CD8-positive, alpha-beta memory T cell (primary cell): ENCODE measurements around the gene TNFRSF21. TPM values are rescaled to one million over a fixed set of nuclear protein-coding genes. Genes with fewer than 3 reads are reported as not detected.

Source experiments
- CTCF ChIA-PET: fragments of 350-600 bp; sonication (Branson Sonifier 250); formaldehyde crosslinking; loops from one replicate; lab custom pipeline; 2021; ENCODE audit warnings: antibody characterized with exemption; lab: Charles Lee
- POLR2A ChIA-PET: fragments of 350-600 bp; sonication (Branson Sonifier 250); formaldehyde crosslinking; loops from one replicate; lab custom pipeline; 2021; ENCODE audit warnings: antibody characterized with exemption; lab: Charles Lee
- DNase-seq, 5 donors: peaks; one replicate each; pipeline versions ENCODE4 v3.0.0 to v3.0.0-alpha.2; 2020 to 2022; ENCODE audit warnings: mixed read lengths in 1 of 5
- H3K27ac ChIP-seq: one replicate; pipeline ENCODE4 v1.7.0; 2013; ENCODE audit warnings: low read depth, mild to moderate bottlenecking, low read length, moderate library complexity
- H3K27me3 ChIP-seq: 2 replicates; pipeline ENCODE4 v1.7.0; 2013; ENCODE audit warnings: low read length, mild to moderate bottlenecking; ENCODE audit not compliant: insufficient read depth, poor library complexity, severe bottlenecking
- H3K36me3 ChIP-seq: 2 replicates; pipeline ENCODE4 v1.7.0; 2013; ENCODE audit warnings: mild to moderate bottlenecking, low read length, moderate library complexity; ENCODE audit not compliant: insufficient read depth
- H3K4me1 ChIP-seq: 2 replicates; pipeline ENCODE4 v1.7.0; 2013; ENCODE audit warnings: mild to moderate bottlenecking, low read length, moderate library complexity; ENCODE audit not compliant: insufficient read depth
- H3K4me3 ChIP-seq: 2 replicates; pipeline ENCODE4 v1.7.0; 2013; ENCODE audit warnings: mild to moderate bottlenecking, low read length
- H3K9me3 ChIP-seq: 2 replicates; pipeline ENCODE4 v1.7.0; 2013; ENCODE audit warnings: mild to moderate bottlenecking, low read length
- H3K27ac Mint-ChIP-seq, 8 donors: one replicate each; pipeline ENCODE4 v1.8.0; 2020 to 2021; ENCODE audit warnings: mixed read lengths in 8 of 8, mild to moderate bottlenecking in 6 of 8, inconsistent platforms in 3 of 8, moderate library complexity in 3 of 8
- H3K27me3 Mint-ChIP-seq, 2 donors: one replicate each; pipeline ENCODE4 v1.8.0; 2020 to 2021; ENCODE audit warnings: mixed read lengths in 2 of 2, mild to moderate bottlenecking in 1 of 2, moderate library complexity in 1 of 2
- H3K36me3 Mint-ChIP-seq, 3 donors: one replicate each; pipeline ENCODE4 v1.8.0; 2020 to 2021; ENCODE audit warnings: mixed read lengths in 3 of 3, inconsistent platforms in 1 of 3, mild to moderate bottlenecking in 1 of 3
- H3K4me1 Mint-ChIP-seq, 3 donors: one replicate each; pipeline ENCODE4 v1.8.0; 2020 to 2021; ENCODE audit warnings: mixed read lengths in 3 of 3, inconsistent platforms in 1 of 3, mild to moderate bottlenecking in 1 of 3
- H3K4me3 Mint-ChIP-seq, 7 donors: one replicate each; pipeline ENCODE4 v1.8.0; 2020 to 2021; ENCODE audit warnings: mixed read lengths in 7 of 7, mild to moderate bottlenecking in 6 of 7, moderate library complexity in 4 of 7, inconsistent platforms in 2 of 7
- H3K9me3 Mint-ChIP-seq, 5 donors: one replicate each; pipeline ENCODE4 v1.8.0; 2020 to 2022; ENCODE audit warnings: mixed read lengths in 5 of 5, mild to moderate bottlenecking in 3 of 5, moderate library complexity in 2 of 5, inconsistent platforms in 1 of 5
- polyA plus RNA-seq: library from polyadenylated mRNA; unstranded; fragments of 300-500 nt; fragmentation: Illumina TruSeq; gene quantifications from one replicate; pipeline ENCODE4 v1.2.3, GENCODE V29; 2021
- total RNA-seq, 2 experiments: library from RNA; stranded (reverse); gene quantifications; one replicate each; pipeline ENCODE4 v1.2.3, GENCODE V29; 2021

Gene TNFRSF21
- total and polyA plus RNA-seq, 3 experiments from 2014 or later: 0.06 to 1.8 (median 1.7) TPM

GRCh38 chr6:47246551-47246950 is 63.2 kb downstream of the TNFRSF21 start:
- ChIA-PET POLR2A (no interaction called here), CTCF (no interaction called here)
- Mint-ChIP-seq H3K27ac (no peak overlapping the region), H3K36me3 (no peaks in the 10 kb centered on the region), H3K4me1 (peaks cover 0 to 9% (median 1%) of the 10 kb centered on the region in 3 donors), H3K4me3 (no peak overlapping the region), H3K27me3 (peaks cover 2 to 13% of the 10 kb centered on the region in 2 donors), H3K9me3 (no peaks in the 10 kb centered on the region)
- no peak for DNase-seq
- Histone ChIP-seq H3K36me3 (no peaks in the 10 kb centered on the region), H3K4me3 (no peak overlapping the region), H3K27me3 (no peaks in the 10 kb centered on the region), H3K4me1 (peaks cover 10% of the 10 kb centered on the region), H3K27ac (no peak overlapping the region), H3K9me3 (no peaks in the 10 kb centered on the region)

- H3K4me3 ChIP-seq: no peak overlapping the region
- Mint-ChIP-seq H3K27me3 (peaks cover 2 to 13% of the 10 kb centered on the region in 2 donors), H3K9me3 (no peaks in the 10 kb centered on the region), H3K4me3 (no peak overlapping the region), H3K27ac (peak overlapping the region in 1 of 8 donors; percentile 1), H3K36me3 (no peaks in the 10 kb centered on the region), H3K4me1 (peaks cover 0 to 9% (median 1%) of the 10 kb centered on the region in 3 donors)
- no peak overlapping the region for H3K27ac ChIP-seq
- ChIA-PET CTCF (no interaction called here), POLR2A (no interaction called here)
- H3K9me3 ChIP-seq: no peaks in the 10 kb centered on the region
- H3K27me3 ChIP-seq: no peaks in the 10 kb centered on the region
- peaks cover 10% of the 10 kb centered on the region for H3K4me1 ChIP-seq
- DNase-seq: no peak
- no peaks in the 10 kb centered on the region for H3K36me3 ChIP-seq
These were observed 63.8 kb downstream of the TNFRSF21 start for GRCh38 chr6:47245745-47246371.

- H3K4me3 ChIP-seq: no peak overlapping the region
- H3K27me3 ChIP-seq: no peaks in the 10 kb centered on the region
- POLR2A ChIA-PET: no interaction called here
- CTCF ChIA-PET: no interaction called here
- no peaks in the 10 kb centered on the region for H3K36me3 ChIP-seq
- DNase-seq: peak in 4 of 5 donors; percentile 2 to 63 (median 58)
- H3K27ac Mint-ChIP-seq: no peak overlapping the region
- H3K9me3 ChIP-seq: no peaks in the 10 kb centered on the region
- H3K4me1 ChIP-seq: peaks cover 10% of the 10 kb centered on the region
- no peak overlapping the region for H3K4me3 Mint-ChIP-seq
- peaks cover 0 to 4% (median 0%) of the 10 kb centered on the region in 3 donors for H3K36me3 Mint-ChIP-seq
- H3K27ac ChIP-seq: peak overlapping the region; percentile 51
- H3K4me1 Mint-ChIP-seq: peaks cover 0 to 9% (median 1%) of the 10 kb centered on the region in 3 donors
- peaks cover 2 to 17% of the 10 kb centered on the region in 2 donors for H3K27me3 Mint-ChIP-seq
- H3K9me3 Mint-ChIP-seq: peaks cover 0 to 2% (median 0%) of the 10 kb centered on the region in 5 donors
These were observed 67.0 kb downstream of the TNFRSF21 start for GRCh38 chr6:47242483-47243386.

DNA sequence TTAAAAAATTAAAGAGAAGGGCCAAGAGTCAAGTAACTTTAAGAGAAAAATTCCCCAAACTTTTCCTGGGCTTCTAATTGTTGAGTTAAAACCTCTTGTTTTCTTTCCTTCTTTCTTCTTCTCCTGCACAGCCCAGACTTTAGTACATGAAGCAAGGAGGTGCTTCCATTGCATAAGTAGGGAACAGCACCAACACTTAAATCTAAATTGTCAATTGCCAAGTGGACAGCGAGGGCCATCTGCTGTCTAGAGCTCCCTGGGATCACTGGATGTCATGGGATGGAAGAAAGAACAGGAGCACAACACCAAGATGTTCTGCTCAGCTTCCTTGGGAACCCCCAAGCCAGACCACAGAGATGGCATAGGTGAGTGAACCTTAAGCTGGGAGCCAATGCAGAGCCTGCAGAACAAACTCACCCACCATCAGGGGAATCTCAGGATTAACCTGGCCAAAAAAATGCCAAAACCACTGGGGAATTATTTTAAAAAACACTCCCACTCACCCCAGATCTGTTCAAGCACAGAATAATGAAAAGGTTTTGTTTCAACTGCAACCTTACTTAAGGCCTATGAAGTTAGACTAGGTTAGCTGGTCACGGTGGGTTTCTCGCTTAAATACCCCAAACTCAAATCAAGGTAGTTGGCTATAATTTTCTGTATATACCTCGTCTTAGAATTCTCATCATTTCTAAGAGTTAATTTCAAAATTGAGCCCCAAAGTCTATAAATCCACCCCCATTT is 67.8 kb downstream of the TNFRSF21 start:
- Mint-ChIP-seq H3K4me3 (no peak overlapping the region), H3K27ac (no peak overlapping the region)
- POLR2A ChIA-PET: no interaction called here

DNA sequence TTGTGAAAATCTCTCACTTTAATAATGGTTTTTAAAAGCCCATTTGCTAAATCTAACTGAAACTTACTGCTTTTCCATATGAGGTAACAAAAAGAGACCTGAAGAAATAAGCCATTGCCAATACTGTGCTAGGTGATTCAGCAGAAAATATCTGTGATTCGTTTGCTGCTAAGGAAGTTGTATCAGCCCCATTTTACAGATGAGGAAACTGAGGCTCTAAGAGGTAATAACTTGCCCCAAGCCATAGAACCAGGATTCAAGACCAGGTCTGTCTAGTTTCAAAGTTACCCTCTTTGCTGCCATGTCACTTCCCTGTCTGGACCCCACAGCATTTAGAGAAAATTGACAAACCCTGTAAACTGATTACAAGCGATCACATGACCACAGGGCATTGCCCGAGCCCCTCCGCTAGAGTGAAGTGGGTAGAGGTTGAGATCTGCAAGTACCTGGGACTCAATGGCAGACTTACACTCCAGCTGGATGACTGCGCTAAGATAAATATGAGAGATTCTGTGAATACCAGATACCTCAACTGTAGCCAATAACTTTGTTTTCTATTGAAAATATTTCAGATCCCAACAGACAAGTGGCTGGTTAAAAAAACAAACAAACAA is 69.3 kb downstream of the TNFRSF21 start:
- peaks cover 0 to 9% (median 1%) of the 10 kb centered on the region in 3 donors for H3K4me1 Mint-ChIP-seq
- Histone ChIP-seq H3K4me3 (no peak overlapping the region), H3K9me3 (no peaks in the 10 kb centered on the region), H3K27ac (no peak overlapping the region), H3K27me3 (no peaks in the 10 kb centered on the region), H3K4me1 (peaks cover 10% of the 10 kb centered on the region), H3K36me3 (no peaks in the 10 kb centered on the region)
- no peak overlapping the region for H3K4me3 Mint-ChIP-seq
- ChIA-PET POLR2A (no interaction called here), CTCF (no interaction called here)
- no peak for DNase-seq
- peaks cover 4 to 17% of the 10 kb centered on the region in 2 donors for H3K27me3 Mint-ChIP-seq
- H3K36me3 Mint-ChIP-seq: peaks cover 0 to 4% (median 0%) of the 10 kb centered on the region in 3 donors
- no peak overlapping the region for H3K27ac Mint-ChIP-seq
- peaks cover 0 to 2% (median 0%) of the 10 kb centered on the region in 5 donors for H3K9me3 Mint-ChIP-seq

More for the DNA sequence above, 67.8 kb downstream of the TNFRSF21 start:
- Histone ChIP-seq H3K4me3 (no peak overlapping the region), H3K9me3 (no peaks in the 10 kb centered on the region), H3K27me3 (no peaks in the 10 kb centered on the region), H3K36me3 (no peaks in the 10 kb centered on the region), H3K27ac (peak overlapping the region; percentile 51), H3K4me1 (peaks cover 10% of the 10 kb centered on the region)
- H3K9me3 Mint-ChIP-seq: peaks cover 0 to 2% (median 0%) of the 10 kb centered on the region in 5 donors
- CTCF ChIA-PET: no interaction called here
- H3K36me3 Mint-ChIP-seq: peaks cover 0 to 4% (median 0%) of the 10 kb centered on the region in 3 donors
- peaks cover 0 to 9% (median 1%) of the 10 kb centered on the region in 3 donors for H3K4me1 Mint-ChIP-seq
- H3K27me3 Mint-ChIP-seq: peaks cover 2 to 17% of the 10 kb centered on the region in 2 donors
- no peak for DNase-seq

DNA sequence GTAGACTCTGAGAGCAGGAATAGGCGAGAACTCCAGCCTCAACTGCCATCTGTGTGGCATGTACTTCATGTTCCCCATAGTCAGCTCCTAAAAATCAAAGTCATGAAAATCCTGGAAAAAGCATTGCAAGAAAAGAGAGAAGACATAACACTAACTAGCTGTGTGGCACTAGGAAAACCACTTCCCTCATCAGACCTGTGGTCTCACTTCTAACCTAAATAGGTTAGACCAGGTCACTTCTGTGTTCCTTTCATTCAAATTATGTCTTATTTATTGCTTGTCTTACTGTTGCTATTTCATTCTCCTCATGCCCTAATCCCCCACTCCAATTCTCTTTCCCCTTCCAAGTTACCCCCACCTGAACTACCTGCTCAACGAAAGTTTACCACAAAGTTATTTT is 70.2 kb downstream of the TNFRSF21 start:
- Histone ChIP-seq H3K9me3 (no peaks in the 10 kb centered on the region), H3K27ac (no peak overlapping the region), H3K4me3 (no peak overlapping the region), H3K4me1 (peaks cover 10% of the 10 kb centered on the region), H3K27me3 (no peaks in the 10 kb centered on the region), H3K36me3 (no peaks in the 10 kb centered on the region)
- ChIA-PET CTCF (no interaction called here), POLR2A (no interaction called here)
- Mint-ChIP-seq H3K4me3 (no peak overlapping the region), H3K36me3 (peaks cover 0 to 4% (median 0%) of the 10 kb centered on the region in 3 donors), H3K9me3 (peaks cover 0 to 2% (median 0%) of the 10 kb centered on the region in 5 donors), H3K4me1 (peaks cover 0 to 9% (median 1%) of the 10 kb centered on the region in 3 donors), H3K27ac (no peak overlapping the region), H3K27me3 (peaks cover 5 to 21% of the 10 kb centered on the region in 2 donors)
- DNase-seq: no peak

- Mint-ChIP-seq H3K27me3 (peaks cover 6 to 19% of the 10 kb centered on the region in 2 donors), H3K36me3 (peaks cover 0 to 4% (median 0%) of the 10 kb centered on the region in 3 donors), H3K4me1 (peaks cover 0 to 9% (median 1%) of the 10 kb centered on the region in 3 donors), H3K9me3 (peaks cover 0 to 2% (median 0%) of the 10 kb centered on the region in 5 donors), H3K27ac (no peak overlapping the region), H3K4me3 (no peak overlapping the region)
- H3K27ac ChIP-seq: no peak overlapping the region
- H3K27me3 ChIP-seq: no peaks in the 10 kb centered on the region
- DNase-seq: no peak
- H3K36me3 ChIP-seq: no peaks in the 10 kb centered on the region
- POLR2A ChIA-PET: no interaction called here
- H3K4me3 ChIP-seq: no peak overlapping the region
- H3K9me3 ChIP-seq: no peaks in the 10 kb centered on the region
- CTCF ChIA-PET: no interaction called here
- H3K4me1 ChIP-seq: peaks cover 10% of the 10 kb centered on the region
These were observed 71.2 kb downstream of the TNFRSF21 start for GRCh38 chr6:47238456-47238995.
